Measurements from ENCODE around the gene BCDIN3D. TPM values are rescaled to one million over a fixed set of nuclear protein-coding genes. Genes with fewer than 3 reads are reported as not detected.

BCDIN3D gene
- total RNA-seq, 4 donors from 2014 or later: 1.9 to 3.4 (median 2.7) TPM

GRCh38 chr12:49874142-49874897 is 31.4 kb upstream of the BCDIN3D start:
- TF ChIP-seq CTCF (IDR thresholded peaks at IDR 0.05; ENCODE audit: low read depth): no peak

GRCh38 chr12:49873361-49873934 is 30.5 kb upstream of the BCDIN3D start:
- TF ChIP-seq CTCF (IDR thresholded peaks at IDR 0.05; ENCODE audit: low read depth): no peak

GRCh38 chr12:49872781-49873181 is 29.9 kb upstream of the BCDIN3D start:
- no peak for TF ChIP-seq CTCF (IDR thresholded peaks at IDR 0.05; ENCODE audit: low read depth)

GRCh38 chr12:49872381-49872780 is 29.5 kb upstream of the BCDIN3D start:
- TF ChIP-seq CTCF (IDR thresholded peaks at IDR 0.05; ENCODE audit: low read depth): no peak

GRCh38 chr12:49871263-49871561 is 28.3 kb upstream of the BCDIN3D start:
- no peak for TF ChIP-seq CTCF (IDR thresholded peaks at IDR 0.05; ENCODE audit: low read depth)

GRCh38 chr12:49870501-49871262 is 27.8 kb upstream of the BCDIN3D start:
- no peak for TF ChIP-seq CTCF (IDR thresholded peaks at IDR 0.05; ENCODE audit: low read depth)

GRCh38 chr12:49869816-49870500 is 27.1 kb upstream of the BCDIN3D start:
- TF ChIP-seq CTCF (IDR thresholded peaks at IDR 0.05; ENCODE audit: low read depth): no peak
